ENCODE data around the gene CTPS2. TPM values are rescaled to one million over a fixed set of nuclear protein-coding genes. Genes with fewer than 3 reads are reported as not detected.
"Not testable (repeated sequence)": the region's sequence is repeated elsewhere in the genome, so short reads cannot be mapped to it uniquely, and the experiment has no call there.

The CTPS2 gene
- polyA plus RNA-seq, 3 donors: 34.8 to 43.6 (median 42.4) TPM

GRCh38 chrX:16719334-16720084, 7.0 kb upstream of the CTPS2 start, which contains the start of gene SYAP1:
SYAP1 (plus strand) TSS chrX:16719612; CDS start chrX:16719725, 113 bp downstream.
- DNase-seq (ENCODE audit: extremely low read depth in 1 of 11, low read depth in 9 of 11, low spot score in 4 of 11): peak; percentile 87 to 98 (median 92)

- DNase-seq (ENCODE audit: extremely low read depth in 1 of 11, low read depth in 9 of 11, low spot score in 4 of 11): no peak
Measured at GRCh38 chrX:16718824-16719333, 6.4 kb upstream of the CTPS2 start.

GRCh38 chrX:16716451-16716850, 4.0 kb upstream of the CTPS2 start:
- DNase-seq (ENCODE audit: extremely low read depth in 1 of 11, low read depth in 9 of 11, low spot score in 4 of 11): not testable (repeated sequence)

GRCh38 chrX:16715638-16716037, 3.2 kb upstream of the CTPS2 start:
- DNase-seq (ENCODE audit: extremely low read depth in 1 of 11, low read depth in 9 of 11, low spot score in 4 of 11): not testable (repeated sequence)

- DNase-seq (ENCODE audit: extremely low read depth in 1 of 11, low read depth in 9 of 11, low spot score in 4 of 11): no peak
Measured at GRCh38 chrX:16714504-16714903, 2.0 kb upstream of the CTPS2 start.

GRCh38 chrX:16711893-16712547, 449 bp downstream of the CTPS2 start:
- DNase-seq (ENCODE audit: extremely low read depth in 1 of 11, low read depth in 9 of 11, low spot score in 4 of 11): peak in 1 of 11 donors; percentile 11

GRCh38 chrX:16711219-16711811, 1.2 kb downstream of the CTPS2 start:
- no peak for DNase-seq (ENCODE audit: extremely low read depth in 1 of 11, low read depth in 9 of 11, low spot score in 4 of 11)

- DNase-seq (ENCODE audit: extremely low read depth in 1 of 11, low read depth in 9 of 11, low spot score in 4 of 11): no peak
Measured at GRCh38 chrX:16708016-16708415, 4.5 kb downstream of the CTPS2 start.

- no peak for DNase-seq (ENCODE audit: extremely low read depth in 1 of 11, low read depth in 9 of 11, low spot score in 4 of 11)
Measured at GRCh38 chrX:16705370-16705769, 7.1 kb downstream of the CTPS2 start.

GRCh38 chrX:16702700-16703599, 9.5 kb downstream of the CTPS2 start:
- DNase-seq (ENCODE audit: extremely low read depth in 1 of 11, low read depth in 9 of 11, low spot score in 4 of 11): no peak

- DNase-seq (ENCODE audit: extremely low read depth in 1 of 11, low read depth in 9 of 11, low spot score in 4 of 11): no peak
Measured at GRCh38 chrX:16700734-16701133, 11.7 kb downstream of the CTPS2 start.

- no peak for DNase-seq (ENCODE audit: extremely low read depth in 1 of 11, low read depth in 9 of 11, low spot score in 4 of 11)
Measured at GRCh38 chrX:16699389-16699788, 13.1 kb downstream of the CTPS2 start.

- no peak for DNase-seq (ENCODE audit: extremely low read depth in 1 of 11, low read depth in 9 of 11, low spot score in 4 of 11)
Measured at GRCh38 chrX:16696956-16697355, 15.5 kb downstream of the CTPS2 start.

GRCh38 chrX:16695079-16695676, 17.3 kb downstream of the CTPS2 start:
- peak in 3 of 11 donors; percentile 16 to 37 (median 33) for DNase-seq (ENCODE audit: extremely low read depth in 1 of 11, low read depth in 9 of 11, low spot score in 4 of 11)

- DNase-seq (ENCODE audit: extremely low read depth in 1 of 11, low read depth in 9 of 11, low spot score in 4 of 11): no peak
Measured at GRCh38 chrX:16687514-16687913, 25.0 kb downstream of the CTPS2 start.

- DNase-seq (ENCODE audit: extremely low read depth in 1 of 11, low read depth in 9 of 11, low spot score in 4 of 11): no peak
Measured at GRCh38 chrX:16683007-16683664, 29.3 kb downstream of the CTPS2 start.

- no peak for DNase-seq (ENCODE audit: extremely low read depth in 1 of 11, low read depth in 9 of 11, low spot score in 4 of 11)
Measured at GRCh38 chrX:16678689-16679088, 33.8 kb downstream of the CTPS2 start.

- peak in 7 of 11 donors; percentile 8 to 36 (median 20) for DNase-seq (ENCODE audit: extremely low read depth in 1 of 11, low read depth in 9 of 11, low spot score in 4 of 11)
Measured at GRCh38 chrX:16671005-16671404, 41.5 kb downstream of the CTPS2 start.
